ENCODE measurements around the gene SPECC1L.

The SPECC1L gene

DNA sequence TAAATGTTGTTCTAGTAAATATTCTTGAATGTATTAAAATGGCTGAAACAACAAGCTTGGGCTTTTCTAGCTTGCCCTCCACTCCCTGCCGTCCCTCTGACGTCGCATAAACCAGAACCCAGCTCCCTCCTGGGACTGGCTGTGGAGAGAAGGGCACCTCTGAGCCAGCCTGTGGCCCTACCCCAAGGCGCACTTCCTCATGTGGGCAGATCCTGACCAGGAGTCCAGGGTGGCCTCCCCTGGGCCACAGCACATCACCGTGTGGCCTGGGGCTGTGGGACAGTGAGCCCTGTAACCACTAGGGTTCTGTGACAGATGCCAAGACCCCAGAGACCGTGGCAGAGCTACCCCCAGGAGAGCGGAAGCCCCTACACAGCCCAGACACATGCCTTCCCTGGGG, 146.6 kb downstream of the SPECC1L start:
- no peak for DNase-seq (ENCODE audit: low spot score)

DNA sequence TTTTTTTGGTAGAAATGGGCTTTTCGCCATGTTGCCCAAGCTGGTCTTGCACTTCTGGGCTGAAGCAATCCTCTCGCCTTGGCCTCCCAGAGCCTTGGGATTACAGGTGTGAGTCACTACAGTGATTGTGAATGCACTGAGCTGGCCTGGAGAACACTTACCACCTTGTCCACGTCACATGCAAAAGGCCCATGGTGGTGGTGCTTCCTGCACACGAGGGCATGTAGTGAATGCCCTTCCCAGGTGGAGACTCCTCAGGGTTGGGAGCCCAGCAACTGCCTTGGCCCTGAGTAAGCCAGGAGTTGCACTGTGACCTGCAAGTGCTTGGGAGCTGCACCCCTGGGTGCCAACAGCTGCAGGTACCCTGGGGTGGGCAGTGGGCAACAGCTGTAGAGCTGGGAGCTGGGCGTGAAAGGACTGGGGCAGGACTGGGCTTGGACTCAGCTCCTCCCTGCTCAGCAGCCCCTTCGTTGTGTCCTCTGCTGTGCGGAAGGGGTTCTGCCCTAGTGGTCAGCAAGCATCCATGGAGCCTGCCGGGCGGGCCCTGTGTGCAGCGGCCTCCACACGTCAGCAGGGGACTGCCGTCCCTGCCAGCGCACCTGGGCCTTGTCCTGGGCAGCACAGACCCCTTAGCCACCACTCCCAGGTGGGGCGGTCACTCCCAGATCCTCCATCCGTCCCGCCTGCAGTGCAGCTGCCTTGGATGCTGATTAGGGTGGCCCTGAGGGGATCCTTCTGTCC, 147.4 kb downstream of the SPECC1L start:
- no peak for DNase-seq (ENCODE audit: low spot score)

DNA sequence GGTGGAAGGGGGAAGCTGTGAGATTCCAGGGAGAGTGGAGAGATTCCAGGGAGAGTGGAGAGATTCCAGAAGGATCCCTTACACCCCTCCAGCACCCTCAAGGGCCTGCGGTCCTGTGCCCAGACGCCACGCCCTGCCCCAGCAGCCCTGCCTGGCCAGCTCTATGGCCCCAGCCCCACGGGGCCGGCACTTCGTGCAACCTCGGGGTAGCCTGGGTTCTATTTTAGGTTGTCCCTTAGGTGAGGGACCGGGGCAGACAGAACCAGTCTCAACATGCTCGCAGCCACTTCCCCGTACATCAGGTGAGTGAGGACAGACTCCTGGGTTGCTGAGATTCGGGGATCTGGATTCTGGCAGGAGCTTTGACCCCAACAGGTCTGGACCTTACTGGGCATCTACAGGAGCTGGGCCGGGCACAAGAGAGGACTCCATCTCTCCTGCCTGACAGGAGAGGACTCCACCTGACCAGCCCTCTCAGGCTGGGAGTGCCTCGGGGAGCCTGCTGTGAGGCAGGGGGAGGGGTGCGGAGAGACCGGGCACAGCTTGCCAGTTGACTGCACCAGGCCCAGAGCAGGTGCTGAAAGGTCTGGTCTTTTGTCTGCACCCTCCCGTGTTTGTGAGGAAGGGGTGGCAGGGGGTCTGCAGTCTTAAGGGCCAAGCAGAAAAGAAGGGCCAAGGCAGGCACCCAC, 148.3 kb downstream of the SPECC1L start:
- no peak for DNase-seq (ENCODE audit: low spot score)

DNA sequence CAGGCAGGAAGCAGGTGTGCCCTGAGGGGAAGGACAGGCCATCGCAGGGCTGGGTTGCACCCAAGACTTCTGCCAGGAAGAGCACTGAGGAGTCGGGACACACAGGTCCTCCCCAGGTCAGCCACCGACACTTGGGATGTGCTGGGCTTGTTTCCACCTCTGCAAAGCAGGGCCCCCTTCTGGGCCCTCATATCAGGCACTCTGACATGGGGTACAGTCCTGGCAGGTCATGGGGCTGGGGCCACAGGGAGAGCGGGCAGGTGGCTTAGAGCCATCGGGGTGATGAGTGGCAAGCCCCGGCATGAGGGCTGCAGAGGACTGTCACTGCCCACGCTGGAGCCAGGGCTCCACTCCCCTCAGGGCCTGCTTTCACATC, 148.8 kb downstream of the SPECC1L start:
- DNase-seq (ENCODE audit: low spot score) = no peak

DNA sequence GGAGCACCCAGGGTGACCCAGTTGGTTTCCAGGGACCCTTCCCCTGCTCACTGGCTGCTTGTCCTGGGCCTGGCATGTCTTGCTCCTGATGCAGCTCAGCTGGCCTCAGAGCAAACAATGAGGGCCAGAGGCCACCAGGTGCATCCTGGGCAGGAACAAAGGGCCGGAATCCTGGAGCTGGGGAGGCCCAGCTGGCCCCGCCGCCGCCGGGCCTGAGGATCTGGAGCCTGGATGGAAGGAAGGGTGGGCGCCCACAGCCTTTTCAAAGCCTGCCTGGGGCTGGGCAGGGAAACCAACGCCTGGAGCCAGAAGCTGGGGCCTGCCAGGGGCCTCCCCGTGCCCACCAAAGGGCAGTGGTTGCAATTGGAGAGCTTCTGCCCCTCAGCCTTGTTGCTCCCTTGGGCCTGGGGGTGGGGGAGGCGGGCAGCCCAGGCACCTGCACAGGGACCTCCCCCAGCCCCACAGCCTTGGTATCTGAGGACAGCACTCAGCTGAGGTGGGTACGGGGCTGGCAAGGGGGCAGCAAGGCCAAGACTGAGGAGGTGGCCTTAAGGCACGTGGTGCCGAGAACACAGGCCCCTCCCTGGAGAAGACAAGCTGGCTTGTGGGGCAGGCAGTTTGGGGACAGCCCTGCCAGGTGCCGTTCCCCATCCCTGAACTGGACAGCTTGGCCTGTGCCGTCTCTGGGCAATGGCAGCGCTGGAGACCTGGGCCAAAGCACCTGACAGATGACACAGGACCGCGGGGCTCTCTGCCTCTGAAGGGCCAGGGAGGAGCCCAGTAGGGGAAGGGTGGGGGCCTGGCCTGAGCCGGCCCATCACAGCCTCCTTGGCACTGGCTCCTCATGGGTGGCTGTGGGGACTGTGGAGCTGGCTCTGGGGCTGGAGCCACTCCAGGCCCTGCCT, 149.7 kb downstream of the SPECC1L start:
- DNase-seq (ENCODE audit: low spot score) = no peak

DNA sequence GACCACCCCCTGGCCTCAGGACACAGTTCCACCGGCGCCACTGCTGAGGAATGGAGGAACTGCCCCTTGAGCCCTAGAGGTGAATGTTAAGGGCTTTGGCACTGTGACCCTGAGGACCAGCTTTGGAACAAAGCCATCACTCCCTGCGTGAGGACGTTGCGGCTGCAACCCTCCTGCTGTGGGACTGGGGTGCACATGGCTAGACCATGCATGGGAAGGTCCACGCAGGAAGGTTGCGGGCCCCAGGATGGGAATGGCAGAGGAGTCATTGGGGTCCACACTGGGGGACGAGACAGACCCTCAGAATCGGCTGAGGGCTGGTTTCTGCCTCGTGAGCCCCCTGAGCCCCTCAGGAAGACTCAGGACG, 150.3 kb downstream of the SPECC1L start:
- no peak for DNase-seq (ENCODE audit: low spot score)

GRCh38 chr22:24421428-24421931, 150.8 kb downstream of the SPECC1L start:
- DNase-seq (ENCODE audit: low spot score) = peak; percentile 83

- DNase-seq (ENCODE audit: low spot score) = no peak
Measured at GRCh38 chr22:24422102-24422665, 151.6 kb downstream of the SPECC1L start.

- DNase-seq (ENCODE audit: low spot score) = peak; percentile 93
Measured at GRCh38 chr22:24423519-24424000, 152.9 kb downstream of the SPECC1L start.

DNA sequence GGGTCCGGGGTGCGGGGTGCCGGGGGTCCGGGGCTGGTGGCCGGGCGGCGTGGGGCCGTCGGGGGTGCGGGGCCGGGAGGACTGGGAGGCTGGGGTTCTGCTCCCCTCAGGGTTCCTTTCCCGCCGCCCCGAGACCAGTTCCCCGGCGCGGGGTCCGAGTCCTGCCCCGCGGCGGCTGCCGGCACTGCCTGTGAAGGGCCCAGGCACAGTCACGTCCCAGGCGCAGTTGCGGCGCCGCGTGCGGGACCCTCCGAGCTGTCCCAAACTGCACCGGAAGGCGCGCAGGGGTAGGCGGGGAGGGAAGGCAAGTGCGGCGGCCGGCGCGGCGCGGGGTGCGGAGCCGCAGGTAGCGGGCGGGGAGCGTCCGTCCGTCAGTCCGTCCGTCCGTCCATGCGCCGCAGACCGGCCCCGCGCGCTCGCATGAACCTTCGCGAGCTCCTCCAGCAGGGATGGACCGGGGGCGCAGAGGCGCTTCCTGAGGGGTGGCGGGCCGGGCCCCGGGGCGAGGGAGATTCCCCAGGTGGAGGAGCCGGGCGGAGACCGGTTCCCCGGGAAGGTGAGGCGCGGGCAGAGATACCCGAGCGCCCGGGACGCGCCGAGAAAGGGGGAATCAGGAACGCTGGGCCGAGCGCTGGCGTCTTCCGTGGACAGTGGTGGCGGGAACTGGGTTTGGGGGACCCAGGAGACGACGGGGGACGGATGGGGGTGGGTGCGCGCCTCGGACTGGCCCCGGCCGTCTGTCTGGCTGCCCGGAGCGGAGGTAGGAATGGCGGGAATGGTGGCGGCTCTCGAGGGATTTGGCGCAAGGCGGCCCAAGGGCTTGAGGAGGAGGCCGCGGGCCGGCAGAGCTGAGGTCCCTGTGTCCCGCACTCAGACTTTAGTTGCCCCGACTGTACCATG, 153.6 kb downstream of the SPECC1L start:
- DNase-seq (ENCODE audit: low spot score) = peak; percentile 65

GRCh38 chr22:24424901-24425775, 154.5 kb downstream of the SPECC1L start:
- DNase-seq (ENCODE audit: low spot score) = no peak

GRCh38 chr22:24426436-24426835, 155.8 kb downstream of the SPECC1L start:
- DNase-seq (ENCODE audit: low spot score) = no peak

DNA sequence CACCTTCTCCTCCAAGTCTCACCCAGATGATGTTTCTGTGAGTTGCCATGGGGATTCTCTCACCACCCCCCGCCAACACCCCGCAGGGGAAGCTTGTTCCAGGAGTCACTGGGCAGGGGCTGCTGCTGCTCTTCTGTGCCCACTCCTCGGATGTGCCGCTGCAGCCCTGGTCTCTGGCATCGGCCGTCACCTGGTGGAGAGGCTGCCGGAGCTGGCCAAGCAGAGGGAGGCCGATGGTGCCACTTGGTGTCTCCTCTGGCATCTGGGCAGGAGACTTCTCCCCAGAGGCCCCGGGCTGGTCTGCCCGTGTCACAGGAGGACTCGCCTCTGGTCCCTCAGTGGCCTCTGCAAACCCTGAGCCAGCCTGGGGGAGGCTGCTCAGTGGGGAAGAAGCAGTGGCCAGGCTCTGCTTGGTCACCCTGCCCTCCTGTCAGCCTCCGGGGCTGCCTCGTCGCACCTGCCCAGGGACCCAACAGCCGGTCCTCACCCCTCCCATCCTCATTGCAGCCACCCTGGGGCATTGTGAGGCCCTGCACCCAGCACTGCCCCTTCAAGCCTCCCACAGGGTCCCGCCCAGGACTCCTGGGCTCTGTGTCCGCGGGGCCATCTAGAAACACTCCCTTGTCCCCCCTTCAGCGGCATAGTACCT, 156.3 kb downstream of the SPECC1L start:
- DNase-seq (ENCODE audit: low spot score) = no peak

GRCh38 chr22:24427500-24428164, 157.0 kb downstream of the SPECC1L start, which contains the start of gene ADORA2A:
Gene ADORA2A (plus strand): TSS chr22:24427599. CDS start chr22:24433405, 5,806 bp downstream.
- no peak for DNase-seq (ENCODE audit: low spot score)

DNA sequence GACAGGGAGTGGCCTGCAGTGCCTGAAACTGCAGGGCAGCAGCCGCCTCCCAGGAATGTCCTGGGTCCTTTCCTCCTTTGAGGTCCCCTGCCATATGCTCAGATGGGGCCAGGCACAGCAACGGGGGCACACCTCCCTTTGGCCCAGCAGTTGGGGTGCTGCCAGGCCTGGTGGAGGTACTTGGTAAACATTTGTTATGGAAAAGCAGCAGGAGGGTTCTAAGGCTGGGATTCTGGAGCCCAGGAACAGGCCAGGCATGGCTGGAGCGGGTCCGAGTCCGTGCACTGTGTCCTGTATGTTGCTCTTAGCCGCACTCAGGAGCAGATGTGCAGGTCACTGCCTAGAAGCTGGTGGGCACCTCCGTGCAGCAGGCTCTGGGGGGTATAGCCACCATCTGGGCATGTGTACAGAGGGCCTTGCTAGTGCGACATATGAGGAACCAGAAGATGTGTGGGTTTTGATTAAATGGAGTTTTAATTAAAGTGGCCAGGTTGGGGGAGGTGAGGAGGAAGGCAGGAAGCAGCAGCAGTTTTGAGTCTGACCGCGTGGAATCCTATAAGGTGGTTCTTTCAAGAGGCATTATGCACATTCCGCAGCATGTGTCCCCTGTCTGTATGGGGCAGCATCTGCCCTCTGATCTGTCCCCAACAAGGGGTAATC, 158.2 kb downstream of the SPECC1L start:
- DNase-seq (ENCODE audit: low spot score) = no peak

DNA sequence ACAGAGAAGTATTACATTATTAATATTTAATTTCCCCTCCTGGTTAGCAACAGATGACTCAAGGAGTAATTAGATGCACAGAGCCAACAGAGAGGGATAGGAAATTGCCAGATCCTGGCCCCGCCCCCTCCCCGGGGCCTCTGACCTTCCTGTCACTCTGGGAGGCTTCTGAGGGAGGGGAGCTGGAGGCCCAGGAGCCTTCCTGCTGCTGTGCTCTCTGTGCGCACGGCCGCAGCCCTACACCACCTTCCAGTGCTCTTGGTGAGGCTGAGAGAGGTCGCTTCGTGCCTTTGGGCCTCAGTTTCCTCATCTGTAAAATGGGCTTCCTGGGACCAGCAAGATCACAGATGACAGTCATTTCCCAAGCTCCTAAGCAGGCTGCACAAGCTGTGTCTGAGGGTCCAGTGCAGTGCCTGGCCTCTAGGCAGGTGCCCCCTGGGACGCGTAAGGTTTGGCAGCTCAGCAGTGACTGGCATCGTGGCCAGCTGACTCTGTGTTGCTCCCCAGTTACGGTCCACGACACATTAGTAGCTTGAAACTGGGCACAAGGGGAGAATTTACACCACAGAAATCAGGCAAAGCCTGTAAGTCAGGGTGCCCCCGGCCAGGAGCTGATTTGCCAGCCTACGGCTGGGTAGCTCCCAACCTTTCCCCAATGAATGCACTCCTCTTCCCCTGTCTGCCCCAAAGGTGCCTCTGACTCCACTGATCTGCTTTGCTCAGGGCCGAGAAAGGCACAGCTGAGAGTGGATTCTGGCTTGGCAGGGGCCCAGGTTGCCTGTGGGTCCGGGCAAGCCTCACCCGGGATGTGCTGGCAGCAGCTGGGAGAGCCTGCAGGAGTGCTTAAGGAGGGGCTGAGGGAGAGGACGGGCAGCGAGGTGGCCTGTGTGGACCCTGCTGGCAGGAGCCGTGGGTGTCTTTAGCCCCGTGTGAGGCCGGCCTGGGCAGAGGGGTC, 159.1 kb downstream of the SPECC1L start:
- DNase-seq (ENCODE audit: low spot score) = peak; percentile 60

All from iPS-NIHi11 (cell line).